GM19193 (cell line): ENCODE data around the gene FASTKD1.

Source experiments
- POLR2A ChIP-seq: IDR thresholded peaks from 4 replicates; pipeline ENCODE4 v1.6.1; 2011; ENCODE audit not compliant: insufficient read depth, insufficient read length; ENCODE audit errors: extremely low read depth

FASTKD1 gene

DNA sequence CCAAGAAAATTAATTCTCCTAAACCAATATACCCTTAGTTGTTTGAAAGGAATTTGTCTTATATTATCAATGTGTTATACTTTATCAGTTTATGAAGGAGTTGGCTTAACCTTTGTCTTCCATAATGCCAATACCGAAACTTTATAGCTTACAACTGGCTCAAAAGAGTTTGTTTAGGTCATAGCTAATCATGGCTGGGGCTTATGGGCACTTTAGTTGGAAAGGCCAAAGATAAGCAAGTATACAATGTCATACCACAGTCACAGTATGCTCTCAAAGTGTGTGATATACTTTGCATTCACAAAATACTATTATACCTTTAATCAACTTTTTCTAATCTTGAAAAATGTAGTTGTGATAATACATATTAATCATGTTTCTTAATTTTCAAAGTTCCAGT is 61.8 kb downstream of the FASTKD1 start:
- TF ChIP-seq POLR2A: no peak

DNA sequence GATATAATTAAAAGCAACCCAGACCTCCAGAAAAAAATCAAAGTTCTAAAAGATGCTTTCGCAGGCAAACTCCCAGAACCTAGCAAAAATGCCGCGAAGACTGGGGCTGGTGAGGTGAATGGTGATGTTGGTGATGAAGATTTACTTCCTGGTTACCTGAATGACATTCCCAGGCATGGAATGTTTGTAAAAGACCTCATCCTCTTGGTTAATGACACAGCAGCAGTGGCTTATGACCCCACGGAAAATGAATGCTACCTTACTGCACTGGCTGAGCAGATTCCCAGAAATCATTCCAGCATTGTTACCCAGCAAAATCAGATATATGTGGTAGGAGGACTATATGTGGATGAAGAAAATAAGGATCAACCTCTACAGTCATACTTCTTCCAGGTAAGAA is 63.2 kb downstream of the FASTKD1 start:
- no peak for TF ChIP-seq POLR2A

DNA sequence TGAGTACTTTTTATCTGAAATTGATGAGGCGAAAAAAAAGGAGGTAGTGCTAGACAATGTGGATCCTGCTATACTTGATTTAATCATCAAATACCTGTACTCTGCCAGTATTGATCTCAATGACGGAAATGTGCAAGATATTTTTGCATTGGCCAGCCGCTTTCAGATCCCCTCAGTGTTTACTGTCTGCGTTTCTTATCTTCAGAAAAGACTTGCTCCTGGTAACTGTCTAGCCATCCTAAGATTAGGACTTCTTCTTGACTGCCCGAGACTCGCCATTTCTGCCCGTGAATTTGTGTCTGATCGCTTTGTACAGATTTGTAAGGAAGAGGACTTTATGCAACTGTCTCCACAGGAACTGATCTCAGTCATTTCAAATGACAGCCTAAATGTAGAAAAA is 63.7 kb downstream of the FASTKD1 start:
- TF ChIP-seq POLR2A: no peak

DNA sequence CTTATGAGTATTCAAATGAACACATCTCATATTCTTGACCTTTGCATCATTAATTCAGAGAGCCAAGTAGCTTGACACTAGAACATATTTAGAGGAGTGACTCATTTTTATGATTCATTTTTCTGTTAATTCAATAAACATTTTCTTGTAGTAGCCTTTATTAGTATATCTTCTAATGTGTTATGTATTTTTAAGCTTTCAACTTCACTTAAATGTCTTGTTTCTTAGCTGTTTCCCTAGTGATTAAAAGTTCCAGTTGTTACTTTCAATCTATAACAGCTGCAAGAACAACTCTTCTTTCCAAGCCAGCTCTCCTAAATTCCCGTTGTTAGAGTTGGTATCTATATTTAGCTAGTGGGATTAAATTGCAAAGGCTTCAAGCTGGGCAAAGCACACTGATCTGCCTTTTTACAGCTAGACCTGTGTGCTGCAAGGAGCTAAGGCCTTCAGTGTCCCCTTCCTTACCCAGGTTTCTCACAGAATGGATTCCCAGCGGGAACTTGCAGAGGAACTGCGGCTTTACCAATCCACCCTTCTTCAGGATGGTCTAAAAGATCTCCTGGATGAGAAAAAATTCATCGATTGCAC is 64.3 kb downstream of the FASTKD1 start, which contains the start of gene KLHL41:
KLHL41 (plus strand) TSS at position 405 of the 588 bp plus-strand sequence; CDS start at position 482, 77 bp downstream.
- no peak for TF ChIP-seq POLR2A

GRCh38 chr2:169507698-169508097 is 66.0 kb downstream of the FASTKD1 start:
- TF ChIP-seq POLR2A: no peak

DNA sequence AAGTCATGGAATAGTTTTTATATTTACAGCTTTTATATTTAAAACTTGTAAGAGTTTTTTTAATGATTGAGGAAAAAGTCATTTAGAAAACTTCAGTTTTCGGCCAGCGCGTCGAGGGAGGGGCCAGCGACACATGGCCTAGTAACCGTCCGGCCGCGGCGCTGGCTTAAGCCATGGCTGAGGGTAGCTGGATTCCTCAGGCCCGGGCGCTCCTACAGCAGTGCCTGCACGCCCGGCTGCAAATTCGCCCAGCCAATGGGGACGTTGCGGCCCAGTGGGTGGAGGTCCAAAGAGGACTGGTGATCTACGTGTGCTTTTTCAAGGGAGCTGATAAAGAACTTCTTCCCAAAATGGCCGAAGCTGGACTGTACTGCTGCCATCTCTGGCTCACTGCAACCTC is 69.0 kb downstream of the FASTKD1 start:
- no peak for TF ChIP-seq POLR2A

- no peak for TF ChIP-seq POLR2A
Observed at GRCh38 chr2:169495310-169495928, 78.2 kb downstream of the FASTKD1 start.

GRCh38 chr2:169493360-169493759 is 80.3 kb downstream of the FASTKD1 start:
- no peak for TF ChIP-seq POLR2A

DNA sequence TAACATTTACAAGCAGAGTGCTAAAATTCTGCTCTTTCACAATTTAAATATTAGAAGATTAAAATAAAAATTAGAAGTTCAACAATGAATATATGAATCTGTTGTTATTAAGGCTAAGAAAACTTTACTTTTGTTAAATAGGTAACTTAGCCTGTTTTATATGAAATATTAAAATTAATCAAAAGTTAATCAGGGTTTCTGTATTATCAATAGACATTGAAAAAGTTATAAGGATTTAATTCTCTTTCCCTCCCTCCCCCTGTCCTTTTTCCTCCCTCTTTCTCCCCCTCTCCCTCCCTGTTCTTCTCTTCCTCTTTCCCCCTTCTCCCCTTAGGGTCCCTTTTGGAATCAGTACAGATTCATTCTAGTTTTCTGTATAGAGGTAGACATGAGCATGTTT is 82.3 kb downstream of the FASTKD1 start:
- TF ChIP-seq POLR2A: no peak

- no peak for TF ChIP-seq POLR2A
Observed at GRCh38 chr2:169490834-169491233, 82.8 kb downstream of the FASTKD1 start.

DNA sequence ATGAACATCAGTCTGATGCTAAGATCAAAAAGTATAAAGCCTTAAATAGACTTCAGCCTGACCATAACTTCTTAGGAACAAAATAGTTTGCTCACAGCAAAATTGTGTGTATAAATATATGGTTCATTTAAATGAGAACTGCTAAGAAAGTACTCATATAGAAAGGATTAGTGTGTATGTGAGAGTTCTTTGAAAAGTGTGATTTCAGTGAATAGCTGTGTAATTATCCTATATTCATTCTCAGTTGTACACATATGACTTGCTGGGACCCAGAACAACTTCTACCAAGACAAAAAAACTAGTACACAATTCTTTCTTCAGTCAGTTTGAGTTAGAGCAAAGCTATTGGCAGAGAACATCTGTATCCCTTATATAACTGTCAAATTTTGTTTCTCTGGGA is 87.2 kb downstream of the FASTKD1 start:
- TF ChIP-seq POLR2A: no peak

DNA sequence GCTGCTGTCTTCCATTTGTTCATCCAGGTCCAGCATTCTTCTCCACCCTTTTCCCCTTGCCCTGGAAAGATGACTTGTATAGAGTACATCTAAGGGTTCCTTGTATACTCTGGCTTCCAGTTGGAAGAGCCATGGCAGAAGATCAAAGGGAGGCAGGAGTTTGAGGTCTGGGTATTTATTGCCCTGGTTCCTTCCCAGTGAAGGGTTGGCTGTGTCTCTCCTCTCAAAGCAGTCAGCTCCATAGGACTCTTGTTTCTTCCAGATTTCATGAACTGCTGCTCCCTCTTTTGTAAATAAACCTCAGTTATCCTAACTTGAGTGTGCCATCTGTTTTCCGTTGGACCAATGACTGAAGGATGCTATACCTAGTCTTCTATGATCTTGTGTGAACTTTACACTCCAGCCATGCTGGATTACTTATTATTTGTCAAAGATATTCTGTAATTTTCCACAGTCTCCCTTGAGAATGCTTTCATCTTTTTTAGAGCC is 88.0 kb downstream of the FASTKD1 start:
- no peak for TF ChIP-seq POLR2A

- TF ChIP-seq POLR2A: no peak
Observed at GRCh38 chr2:169480079-169480465, 93.6 kb downstream of the FASTKD1 start.
